ENCODE measurements around the gene CREBBP.

- TF ChIP-seq, protein P1, sequence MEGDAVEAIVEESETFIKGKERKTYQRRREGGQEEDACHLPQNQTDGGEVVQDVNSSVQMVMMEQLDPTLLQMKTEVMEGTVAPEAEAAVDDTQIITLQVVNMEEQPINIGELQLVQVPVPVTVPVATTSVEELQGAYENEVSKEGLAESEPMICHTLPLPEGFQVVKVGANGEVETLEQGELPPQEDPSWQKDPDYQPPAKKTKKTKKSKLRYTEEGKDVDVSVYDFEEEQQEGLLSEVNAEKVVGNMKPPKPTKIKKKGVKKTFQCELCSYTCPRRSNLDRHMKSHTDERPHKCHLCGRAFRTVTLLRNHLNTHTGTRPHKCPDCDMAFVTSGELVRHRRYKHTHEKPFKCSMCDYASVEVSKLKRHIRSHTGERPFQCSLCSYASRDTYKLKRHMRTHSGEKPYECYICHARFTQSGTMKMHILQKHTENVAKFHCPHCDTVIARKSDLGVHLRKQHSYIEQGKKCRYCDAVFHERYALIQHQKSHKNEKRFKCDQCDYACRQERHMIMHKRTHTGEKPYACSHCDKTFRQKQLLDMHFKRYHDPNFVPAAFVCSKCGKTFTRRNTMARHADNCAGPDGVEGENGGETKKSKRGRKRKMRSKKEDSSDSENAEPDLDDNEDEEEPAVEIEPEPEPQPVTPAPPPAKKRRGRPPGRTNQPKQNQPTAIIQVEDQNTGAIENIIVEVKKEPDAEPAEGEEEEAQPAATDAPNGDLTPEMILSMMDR (IDR thresholded peaks at IDR 0.05): no peak
- no peak for TF ChIP-seq ZFX (IDR thresholded peaks at IDR 0.05; ENCODE audit: borderline replicate concordance)
These were observed 41.7 kb upstream of the CREBBP start for GRCh38 chr16:3922241-3922640.
